ENCODE results near the gene NSG2.

- TF ChIP-seq CTCF (conservative IDR thresholded peaks at IDR 0.05; ENCODE audit: low read length) (no peak), EZH2phosphoT487 (IDR thresholded peaks at IDR 0.05; ENCODE audit: borderline replicate concordance, low read depth, low read length) (no peak)
These were observed 11.7 kb downstream of the NSG2 start for GRCh38 chr5:174057206-174057605.
